OCI-LY1 (cell line): ENCODE measurements around the gene PTPRN2.

Experiments
- EZH2 ChIP-seq: fragments of 200-600 bp; sonication (generic), shearing (Covaris generic); IDR thresholded peaks from 2 replicates; pipeline ENCODE4 v1.8.0; 2017; ENCODE audit warnings: borderline replicate concordance, mixed run types, mild to moderate bottlenecking, antibody characterized with exemption, low read length, moderate library complexity, mixed read lengths
- TF ChIP-seq, protein P1 (sequence below): fragments of 200-600 bp; sonication (generic), shearing (Covaris generic); IDR thresholded peaks from 2 replicates; pipeline ENCODE4 v1.5.1; 2017; ENCODE audit warnings: mild to moderate bottlenecking, antibody characterized with exemption, low read length, moderate library complexity, mixed read lengths

DNA sequence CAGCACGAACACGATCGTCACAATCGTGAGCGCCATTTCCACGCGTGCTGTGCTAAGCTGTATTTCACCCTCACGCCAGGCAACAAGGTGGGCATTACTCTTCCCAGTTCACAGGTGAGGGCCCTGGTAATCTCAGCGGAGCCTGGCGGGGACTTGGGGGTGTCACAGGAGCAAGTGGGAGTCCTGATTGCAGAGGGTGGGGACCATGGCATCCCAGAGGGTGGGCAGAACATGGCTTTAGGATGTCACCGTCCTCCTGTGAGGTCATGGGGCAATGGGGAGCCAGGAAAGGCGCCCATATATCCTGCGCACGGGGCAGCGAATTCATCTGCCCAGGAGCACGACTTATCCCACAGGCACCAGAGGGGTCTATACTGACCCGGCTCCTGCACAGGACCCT is 761.1 kb downstream of the PTPRN2 start:
- TF ChIP-seq, protein P1, sequence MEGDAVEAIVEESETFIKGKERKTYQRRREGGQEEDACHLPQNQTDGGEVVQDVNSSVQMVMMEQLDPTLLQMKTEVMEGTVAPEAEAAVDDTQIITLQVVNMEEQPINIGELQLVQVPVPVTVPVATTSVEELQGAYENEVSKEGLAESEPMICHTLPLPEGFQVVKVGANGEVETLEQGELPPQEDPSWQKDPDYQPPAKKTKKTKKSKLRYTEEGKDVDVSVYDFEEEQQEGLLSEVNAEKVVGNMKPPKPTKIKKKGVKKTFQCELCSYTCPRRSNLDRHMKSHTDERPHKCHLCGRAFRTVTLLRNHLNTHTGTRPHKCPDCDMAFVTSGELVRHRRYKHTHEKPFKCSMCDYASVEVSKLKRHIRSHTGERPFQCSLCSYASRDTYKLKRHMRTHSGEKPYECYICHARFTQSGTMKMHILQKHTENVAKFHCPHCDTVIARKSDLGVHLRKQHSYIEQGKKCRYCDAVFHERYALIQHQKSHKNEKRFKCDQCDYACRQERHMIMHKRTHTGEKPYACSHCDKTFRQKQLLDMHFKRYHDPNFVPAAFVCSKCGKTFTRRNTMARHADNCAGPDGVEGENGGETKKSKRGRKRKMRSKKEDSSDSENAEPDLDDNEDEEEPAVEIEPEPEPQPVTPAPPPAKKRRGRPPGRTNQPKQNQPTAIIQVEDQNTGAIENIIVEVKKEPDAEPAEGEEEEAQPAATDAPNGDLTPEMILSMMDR, result no peak
- no peak for TF ChIP-seq EZH2
